Upper lobe of right lung (tissue), 1 donor: Measurements from ENCODE around the gene LARGE1. TPM values are rescaled to one million over a fixed set of nuclear protein-coding genes. Genes with fewer than 3 reads are reported as not detected.

ENCODE experiments used
- ATAC-seq: fragments of 200-7000 bp; cut with Tn5 transposase; one replicate; pipeline ENCODE4 v1.9.1; 2020; ENCODE audit warnings: mild to moderate bottlenecking, moderate library complexity
- DNase-seq: peaks from one replicate; pipeline ENCODE4 v3.0.0-alpha.2; 2020
- H3K27ac ChIP-seq: fragments of 200-600 bp; one replicate; pipeline ENCODE4 v1.8.0; 2022
- H3K27me3 ChIP-seq: fragments of 200-600 bp; one replicate; pipeline ENCODE4 v1.8.0; 2022; ENCODE audit warnings: mild to moderate bottlenecking
- H3K36me3 ChIP-seq: fragments of 200-600 bp; one replicate; pipeline ENCODE4 v1.8.0; 2022
- H3K4me1 ChIP-seq: fragments of 200-600 bp; one replicate; pipeline ENCODE4 v1.8.0; 2022
- H3K4me3 ChIP-seq: fragments of 200-600 bp; one replicate; pipeline ENCODE4 v1.8.0; 2022; ENCODE audit warnings: mild to moderate bottlenecking
- H3K9me3 ChIP-seq: fragments of 200-600 bp; one replicate; pipeline ENCODE4 v1.8.0; 2022
- CTCF ChIP-seq: fragments of 200-600 bp; IDR thresholded peaks from one replicate; pipeline ENCODE4 v1.8.0; 2022; ENCODE audit warnings: antibody characterized with exemption
- intact Hi-C: fragments of 100-400 bp; cut with DNase I; formaldehyde crosslinking; loops from one replicate; pipeline ENCODE4 v1.11.0; 2022
- total RNA-seq: library from RNA; stranded (reverse); fragmentation: NEBNext Ultra II Directional; extraction: Animal tissue kit (Norgen Biotek cat#: 25700); gene quantifications from one replicate; pipeline ENCODE4 v1.2.1, GENCODE V29; 2021
- donor health status: DM: no; HTN: yes; CAD: no; lungs with severe emphysema.

The LARGE1 gene
- total RNA-seq, 1 donor from 2014 or later = 33.5 TPM

- no peak for TF ChIP-seq CTCF
- DNase-seq = no peak
- Histone ChIP-seq H3K27me3 (no peaks in the 10 kb centered on the region), H3K4me1 (no peaks in the 10 kb centered on the region), H3K4me3 (no peak overlapping the region), H3K9me3 (no peaks in the 10 kb centered on the region), H3K27ac (no peak overlapping the region), H3K36me3 (no peaks in the 10 kb centered on the region)
- intact Hi-C loops = no loop called here
- no peak for ATAC-seq
These were observed 589.3 kb downstream of the LARGE1 start for GRCh38 chr22:33331017-33331416.

DNA sequence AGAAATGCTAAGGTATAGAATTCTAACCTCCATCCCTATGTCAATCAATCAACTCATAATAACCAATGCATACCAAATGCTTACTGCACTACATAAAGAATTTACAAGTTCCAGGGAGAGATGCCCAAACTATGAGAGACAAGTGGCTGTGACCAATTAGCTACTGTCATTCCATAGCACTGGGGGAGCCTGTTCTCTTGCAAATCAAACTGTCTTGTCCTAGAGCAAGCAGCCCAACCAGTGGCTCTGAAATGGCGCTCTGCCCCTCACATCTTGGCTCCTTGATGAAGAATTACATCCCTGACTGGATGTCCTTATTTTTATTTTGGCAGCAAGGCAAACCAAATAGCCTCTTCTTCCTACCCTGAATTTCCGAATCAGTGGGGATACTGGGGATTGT is 589.7 kb downstream of the LARGE1 start:
- intact Hi-C loops = no loop called here

DNA sequence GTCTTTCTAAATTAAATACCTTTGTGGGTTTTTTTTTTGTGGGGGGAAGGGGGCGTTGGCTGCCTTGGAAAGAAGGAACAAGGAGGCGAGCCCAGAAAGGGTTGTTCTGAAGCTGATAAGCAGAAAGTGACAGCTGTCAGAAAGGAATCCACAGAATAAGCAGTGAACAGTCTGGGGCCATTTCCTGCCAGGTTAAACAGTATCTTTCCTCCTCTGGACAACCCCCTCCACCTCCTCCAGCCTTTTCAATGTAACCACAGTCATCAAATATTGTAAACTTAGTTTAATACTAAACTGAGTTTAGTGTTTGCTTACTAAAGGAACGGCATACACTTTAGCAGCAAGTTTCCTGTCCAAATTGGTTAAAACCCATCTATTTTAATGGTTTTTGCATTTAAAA is 590.9 kb downstream of the LARGE1 start:
- no peak overlapping the region for H3K4me3 ChIP-seq
- H3K27ac ChIP-seq = no peak overlapping the region
- H3K27me3 ChIP-seq = no peaks in the 10 kb centered on the region
- no peak for TF ChIP-seq CTCF
- intact Hi-C loops = no loop called here
- DNase-seq = no peak
- peak; percentile 18 for ATAC-seq
- no peaks in the 10 kb centered on the region for H3K9me3 ChIP-seq
- no peaks in the 10 kb centered on the region for H3K4me1 ChIP-seq
- H3K36me3 ChIP-seq = no peaks in the 10 kb centered on the region

More for the DNA sequence above, 589.7 kb downstream of the LARGE1 start:
- Histone ChIP-seq H3K36me3 (no peaks in the 10 kb centered on the region), H3K4me1 (no peaks in the 10 kb centered on the region), H3K4me3 (no peak overlapping the region), H3K27me3 (no peaks in the 10 kb centered on the region), H3K9me3 (no peaks in the 10 kb centered on the region), H3K27ac (no peak overlapping the region)
- no peak for DNase-seq
- ATAC-seq = no peak
- no peak for TF ChIP-seq CTCF

- ATAC-seq (no peak), DNase-seq (no peak)
- no peak for TF ChIP-seq CTCF
- intact Hi-C loops = no loop called here
- Histone ChIP-seq H3K4me1 (no peaks in the 10 kb centered on the region), H3K27ac (no peak overlapping the region), H3K27me3 (no peaks in the 10 kb centered on the region), H3K36me3 (no peaks in the 10 kb centered on the region), H3K4me3 (no peak overlapping the region), H3K9me3 (no peaks in the 10 kb centered on the region)
These were observed 591.4 kb downstream of the LARGE1 start for GRCh38 chr22:33328789-33329296.

GRCh38 chr22:33327348-33327860 is 592.9 kb downstream of the LARGE1 start:
- DNase-seq (no peak), ATAC-seq (no peak)
- Histone ChIP-seq H3K36me3 (no peaks in the 10 kb centered on the region), H3K27me3 (no peaks in the 10 kb centered on the region), H3K9me3 (no peaks in the 10 kb centered on the region), H3K27ac (no peak overlapping the region), H3K4me1 (no peaks in the 10 kb centered on the region), H3K4me3 (no peak overlapping the region)
- no peak for TF ChIP-seq CTCF
- intact Hi-C loops = no loop called here
